ENCODE results near the gene SLC44A2.
A peak's percentile ranks its signal among the peaks of the same experiment; 100 is the strongest.

SLC44A2 gene

DNA sequence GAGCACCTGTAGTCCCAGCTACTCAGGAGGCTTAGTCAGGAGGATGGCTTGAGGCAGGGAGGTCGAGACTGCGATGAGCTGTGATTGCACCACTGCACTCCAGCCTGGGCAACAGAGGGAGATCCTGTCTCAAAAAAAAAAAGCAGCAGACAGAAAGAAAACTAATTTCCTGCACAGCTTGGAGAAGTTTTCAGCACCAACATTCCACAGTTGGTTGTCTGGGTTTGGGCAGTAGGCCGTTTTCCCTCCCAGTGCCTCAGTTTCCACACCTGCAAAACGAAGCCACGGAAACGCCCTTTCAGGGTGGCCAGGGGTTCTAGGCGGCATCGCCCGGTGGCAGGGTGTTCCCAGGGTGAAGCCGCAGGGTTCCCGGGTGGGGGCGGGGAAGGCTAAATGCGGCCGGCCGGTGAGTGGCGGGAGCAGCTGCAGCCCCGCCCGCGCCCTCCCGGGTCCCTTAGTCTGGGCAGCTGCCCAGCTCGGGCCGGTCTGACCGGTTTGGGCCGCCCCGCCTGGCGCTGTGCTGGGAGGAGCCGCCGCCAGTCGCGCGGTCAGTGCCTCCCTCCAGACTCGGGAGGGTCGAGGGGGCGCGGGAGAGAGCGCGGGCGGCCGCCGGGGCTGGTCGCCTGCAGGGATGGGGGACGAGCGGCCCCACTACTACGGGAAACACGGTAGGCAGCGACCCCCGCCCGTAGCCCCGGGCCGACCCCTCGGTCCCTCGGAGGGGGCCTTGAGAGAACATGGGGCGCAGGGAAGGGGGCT, at the start of gene SLC44A2:
TSS of gene SLC44A2 (plus strand) at position 551 of the 759 bp plus-strand sequence. CDS start at position 632, 81 bp downstream.
- DNase-seq: no peak

DNA sequence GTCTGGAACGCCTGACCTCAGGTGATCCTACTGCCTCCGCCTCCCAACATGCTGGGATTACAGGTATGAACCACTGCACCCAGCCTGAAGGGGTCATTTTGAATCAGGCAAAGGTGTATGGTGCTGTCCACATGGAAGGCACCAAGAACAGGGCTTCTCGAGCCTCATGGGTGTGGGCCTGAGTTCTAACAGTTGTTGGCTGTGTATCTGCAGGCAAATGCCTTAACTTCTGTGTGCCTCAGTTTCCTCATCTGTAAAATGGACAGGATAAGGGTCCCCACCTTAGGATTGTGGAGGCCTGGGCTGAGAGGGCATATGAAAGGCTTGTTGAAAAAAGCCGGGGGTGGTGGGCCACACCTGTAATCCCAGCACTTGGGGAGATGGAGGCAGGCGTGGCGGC, 47.4 kb upstream of the SLC44A2 start:
- no peak for DNase-seq

DNA sequence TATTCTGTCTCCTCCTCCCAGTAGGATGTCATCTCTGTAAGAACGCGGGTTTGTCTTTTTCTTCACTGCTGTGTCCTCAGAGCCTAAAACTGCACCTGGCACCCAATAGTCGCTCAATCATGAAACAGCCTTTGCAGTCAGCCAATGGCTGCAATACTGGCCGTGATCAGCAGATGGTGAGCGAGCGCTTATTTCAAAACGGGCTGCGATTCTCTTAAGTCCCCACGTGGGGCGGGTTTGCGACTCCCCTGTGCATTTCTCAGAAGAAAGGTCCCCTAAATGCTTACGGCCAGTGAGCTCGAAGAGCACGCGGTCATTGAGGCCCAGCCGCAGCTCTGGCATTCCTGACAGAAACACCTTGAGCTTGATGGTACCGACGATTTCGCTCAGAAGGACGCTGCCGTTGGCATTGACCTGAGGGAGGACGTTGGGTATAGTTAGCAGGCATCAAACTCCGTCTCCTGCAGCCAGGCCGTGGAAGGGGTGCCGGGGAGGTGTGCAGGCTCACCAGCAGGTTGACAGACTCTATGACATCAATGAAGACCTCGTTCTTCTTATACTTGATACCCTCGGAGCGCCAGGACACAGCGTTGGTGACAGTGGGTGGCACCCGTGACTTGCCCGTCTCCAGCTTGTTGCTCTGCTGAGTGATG, 44.2 kb upstream of the SLC44A2 start:
- peak; percentile 92 to 93 for DNase-seq

DNA sequence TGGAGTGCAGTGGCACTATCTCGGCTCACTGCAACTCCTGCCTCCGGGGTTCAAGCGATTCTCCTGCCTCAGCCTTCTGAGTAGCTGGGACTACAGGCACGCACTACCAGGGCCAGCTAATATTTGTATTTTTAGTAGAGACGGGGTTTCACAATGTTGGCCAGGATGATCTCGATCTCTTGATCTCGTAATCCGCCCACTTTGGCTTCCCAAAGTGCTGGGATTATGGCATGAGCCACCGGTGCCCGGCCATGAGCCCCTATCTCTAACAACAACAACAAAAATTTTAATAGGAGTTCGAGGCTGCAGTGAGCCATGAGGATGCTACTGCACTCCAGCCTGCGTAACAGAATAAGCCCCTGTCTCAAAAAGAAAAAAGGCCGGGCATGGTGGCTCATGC, 43.3 kb upstream of the SLC44A2 start:
- no peak for DNase-seq

DNA sequence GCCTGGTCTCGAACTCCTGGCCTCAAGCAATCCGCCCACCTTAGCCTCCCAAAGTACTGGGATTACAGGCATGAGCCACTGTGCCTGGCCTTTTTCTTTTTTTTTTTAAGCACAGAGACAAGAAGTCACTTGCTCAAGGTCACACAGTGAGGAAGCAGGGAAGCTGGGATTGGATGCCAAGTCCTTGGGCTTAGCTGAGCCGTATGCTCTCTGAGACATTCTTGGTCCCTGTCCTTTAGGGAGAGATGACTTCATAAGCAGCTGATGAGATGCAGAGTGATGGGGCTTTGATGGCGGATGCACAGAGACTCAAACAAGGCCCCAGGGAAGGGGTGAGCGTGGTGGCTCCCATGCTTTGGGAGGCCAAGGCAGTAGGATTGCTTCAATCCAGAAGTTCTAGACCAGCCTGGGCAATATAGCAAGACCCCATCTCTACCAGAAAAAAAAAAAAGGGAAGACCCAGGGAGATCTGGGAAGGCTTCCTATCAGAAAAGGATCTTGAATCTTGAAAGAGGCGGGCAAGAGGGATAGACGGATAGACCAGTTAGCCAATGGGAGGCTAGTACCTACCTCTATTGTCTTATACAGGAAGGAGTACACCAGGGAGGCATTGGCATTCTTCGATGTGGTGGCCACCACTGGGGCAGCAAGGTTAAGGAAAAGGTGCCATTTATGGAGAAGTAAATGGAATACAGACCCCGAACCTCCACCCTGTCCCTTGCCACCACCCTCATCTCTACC, 42.1 kb upstream of the SLC44A2 start:
- DNase-seq: no peak

DNA sequence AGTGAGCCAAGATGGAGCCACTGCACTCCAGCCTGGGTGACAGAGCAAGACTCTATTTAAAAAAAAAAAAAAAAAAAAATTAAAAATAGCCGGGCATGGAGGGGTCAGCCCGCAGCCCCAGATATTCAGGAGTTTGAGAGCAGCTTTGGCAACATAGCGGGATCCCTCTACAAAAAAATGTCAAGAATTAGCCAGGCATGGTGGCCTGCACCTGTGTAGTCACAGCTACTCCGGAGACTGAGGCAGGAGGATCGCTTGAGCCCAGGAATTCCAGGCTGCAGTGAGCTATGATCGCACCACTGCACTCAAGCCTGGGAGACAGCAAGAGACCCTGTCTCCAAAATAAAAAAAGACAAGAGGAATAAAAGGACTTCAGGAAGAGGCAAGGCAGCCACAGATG, 39.0 kb upstream of the SLC44A2 start:
- DNase-seq: no peak

DNA sequence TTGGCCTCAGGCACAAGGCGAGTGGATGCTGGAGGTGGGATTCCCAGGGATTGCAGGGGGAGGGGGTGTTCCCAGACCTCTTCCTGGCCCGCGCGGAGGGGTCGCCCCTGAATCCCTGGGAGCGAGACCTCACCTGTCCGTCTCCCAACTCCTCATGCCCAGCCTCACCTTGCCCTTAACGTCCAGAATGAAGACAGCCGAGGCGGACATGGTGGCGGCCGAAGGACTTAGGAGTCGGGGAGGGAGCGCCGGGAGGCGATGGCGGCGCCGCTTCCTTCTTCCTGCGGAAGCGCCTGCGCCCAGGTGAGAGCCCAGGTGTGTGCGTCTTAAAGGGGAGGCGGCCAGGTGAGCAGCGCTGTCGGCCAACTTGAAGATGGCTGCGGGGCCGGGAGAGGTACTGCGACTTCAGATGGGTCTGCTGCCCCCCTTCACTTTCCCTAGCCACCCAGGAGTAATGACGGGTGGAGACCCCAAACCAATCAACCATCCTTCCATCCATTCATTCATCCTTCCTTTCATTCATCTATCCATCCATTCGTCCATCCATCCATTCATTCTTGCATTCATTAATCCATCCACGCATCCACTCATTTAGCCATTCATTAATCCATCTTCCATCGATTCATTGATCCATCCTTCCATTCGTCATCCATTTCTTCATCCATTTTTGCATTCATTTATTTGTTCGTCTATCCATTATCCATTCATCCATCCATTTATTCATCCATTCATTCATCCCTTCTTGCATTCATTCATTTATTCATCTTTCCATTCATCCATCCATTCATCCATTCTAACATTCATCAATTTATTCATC, 38.1 kb upstream of the SLC44A2 start, which contains the start of gene AP1M2:
TSS of gene AP1M2 (minus strand) at position 291 of the 817 bp plus-strand sequence. CDS start at position 210, 81 bp downstream.
- DNase-seq: no peak

DNA sequence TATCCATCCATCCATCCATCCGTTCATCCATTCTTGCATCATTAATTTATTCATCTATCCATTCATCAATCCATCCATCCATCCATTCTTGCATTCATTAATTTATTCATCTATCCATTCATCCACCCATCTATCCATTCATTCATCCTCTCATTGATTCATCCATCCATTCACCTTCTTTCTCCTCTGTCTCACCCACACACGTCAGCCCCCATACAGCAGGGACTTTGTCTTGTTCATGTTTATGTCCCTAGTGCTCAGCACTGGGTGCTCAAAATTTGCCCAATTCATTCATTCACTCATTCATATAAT, 37.6 kb upstream of the SLC44A2 start:
- no peak for DNase-seq

DNA sequence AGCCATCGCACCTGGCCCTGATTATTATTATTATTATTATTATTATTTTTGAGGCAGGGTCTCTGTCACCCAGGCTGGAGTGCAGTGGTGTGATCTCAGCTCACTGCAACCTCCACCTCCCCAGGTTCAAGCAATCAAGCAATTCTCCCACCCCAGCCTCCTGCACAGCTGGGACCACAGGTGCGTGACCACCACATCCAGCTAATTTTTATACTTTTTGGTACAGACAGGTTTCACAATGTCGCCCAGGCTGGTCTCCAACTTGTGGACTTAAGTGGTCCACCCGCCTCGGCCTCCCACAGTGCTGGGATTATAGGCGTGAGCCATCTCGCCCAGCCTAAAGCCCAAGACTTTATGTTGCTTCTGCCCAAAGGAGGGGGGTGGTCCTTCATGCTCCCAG, 32.2 kb upstream of the SLC44A2 start:
- DNase-seq: no peak

DNA sequence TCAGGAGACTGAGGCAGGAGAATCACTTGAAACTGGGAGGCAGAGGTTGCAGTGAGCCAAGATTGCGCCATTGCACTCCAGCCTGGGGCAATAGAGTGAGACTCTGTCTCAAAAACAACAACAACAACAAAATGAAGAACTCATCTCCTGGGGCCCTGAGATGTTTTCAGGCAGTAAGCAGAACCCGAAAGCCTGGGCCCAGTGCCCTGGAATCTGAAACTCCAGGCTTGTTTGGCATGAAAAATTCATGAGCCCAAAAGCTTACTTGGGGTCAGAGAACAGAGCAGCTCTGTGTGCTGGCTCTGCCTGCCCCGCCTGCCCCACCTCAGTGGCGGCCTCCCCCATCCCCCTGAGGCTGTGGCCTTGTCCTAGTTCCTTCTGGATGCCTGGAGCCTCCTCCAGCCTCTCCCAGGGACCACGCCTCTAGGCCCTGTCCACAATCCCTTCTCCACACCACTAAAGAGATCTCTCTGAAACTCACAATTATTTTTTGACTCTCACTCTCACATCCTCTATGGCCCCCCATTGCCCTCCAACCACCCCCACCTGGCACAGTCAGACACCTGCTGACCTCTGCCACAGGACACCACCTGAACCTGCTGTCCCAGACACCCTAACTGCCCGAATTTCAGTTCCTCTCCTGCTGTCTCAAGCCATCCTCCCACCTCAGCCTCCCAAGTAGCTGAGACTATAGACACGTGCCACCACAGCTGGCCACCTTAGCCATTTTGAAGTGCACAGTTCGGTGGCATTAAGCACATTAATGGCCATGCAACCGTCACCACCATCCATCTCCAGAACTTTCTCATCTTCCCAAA, 31.3 kb upstream of the SLC44A2 start:
- no peak for DNase-seq

DNA sequence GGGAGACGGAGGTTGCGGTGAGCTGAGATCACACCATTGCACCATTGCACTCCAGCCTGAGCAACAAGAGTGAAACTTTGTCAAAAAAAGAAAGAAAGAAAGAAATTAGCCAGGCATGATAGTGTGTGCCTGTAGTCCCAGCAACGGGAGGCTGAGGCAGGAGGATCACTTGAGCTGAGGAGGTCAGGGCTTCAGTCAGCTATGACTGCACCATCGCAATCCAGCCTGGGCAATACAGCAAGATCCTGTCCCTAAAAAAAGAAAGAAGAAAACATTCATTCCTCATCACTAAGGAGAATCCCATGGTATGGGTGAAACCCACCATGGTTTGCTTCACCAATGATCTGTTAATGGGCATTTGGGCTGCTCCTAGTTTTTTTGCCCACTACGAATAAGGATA, 25.2 kb upstream of the SLC44A2 start:
- no peak for DNase-seq

DNA sequence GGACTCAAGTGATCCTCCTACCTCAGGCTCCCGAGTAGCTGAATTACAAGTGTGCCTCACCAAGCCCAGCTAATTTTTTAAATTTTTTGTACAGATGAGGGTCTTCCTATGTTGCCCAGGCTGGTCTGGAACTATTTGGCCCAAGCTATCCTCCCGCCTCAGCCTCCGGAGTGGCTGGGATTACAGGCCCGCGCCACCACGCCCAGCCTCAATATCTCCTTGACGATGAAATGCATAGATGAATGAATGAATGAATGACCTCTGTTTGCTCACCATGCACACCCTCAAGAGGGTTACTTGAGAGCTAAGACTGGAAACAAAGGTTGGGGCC, 23.4 kb upstream of the SLC44A2 start:
- DNase-seq: no peak

DNA sequence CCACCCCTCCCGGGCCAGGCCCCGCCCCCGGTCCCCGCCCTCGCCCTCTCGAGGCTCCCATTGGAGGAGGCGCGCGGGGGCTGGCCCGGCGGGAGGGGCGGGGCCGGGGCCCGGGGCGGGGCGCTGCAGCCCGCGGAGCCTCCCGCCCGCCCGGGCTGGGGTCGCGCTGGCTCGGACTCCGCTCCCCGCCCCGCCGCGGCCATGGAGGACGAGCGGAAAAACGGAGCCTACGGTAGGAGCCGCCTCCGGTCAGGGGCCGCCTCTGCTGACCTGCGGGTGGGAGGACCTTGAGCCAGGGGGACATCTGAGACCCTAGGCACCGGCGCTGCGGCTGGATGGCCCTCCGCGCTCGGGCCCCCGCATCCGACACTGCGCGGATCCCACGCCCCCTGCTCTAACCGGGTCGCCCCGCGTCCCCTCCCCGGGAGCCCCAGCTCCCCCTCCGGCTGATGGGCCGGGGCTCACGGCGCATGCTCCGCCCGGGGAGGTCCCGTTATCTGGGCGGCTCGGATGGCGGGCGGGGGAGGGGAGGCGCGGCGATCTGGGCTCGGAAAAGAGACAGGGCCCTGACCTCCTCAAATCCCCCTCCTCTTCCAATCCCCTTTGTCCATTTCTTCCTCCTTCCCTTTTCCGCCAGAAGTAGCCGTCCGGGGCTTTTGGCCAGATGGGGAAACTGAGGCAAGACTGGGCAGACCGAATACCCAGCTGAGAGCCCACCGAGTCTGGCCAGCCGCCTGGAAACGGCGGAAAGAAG, 22.8 kb upstream of the SLC44A2 start:
- DNase-seq: peak; percentile 57 to 69

DNA sequence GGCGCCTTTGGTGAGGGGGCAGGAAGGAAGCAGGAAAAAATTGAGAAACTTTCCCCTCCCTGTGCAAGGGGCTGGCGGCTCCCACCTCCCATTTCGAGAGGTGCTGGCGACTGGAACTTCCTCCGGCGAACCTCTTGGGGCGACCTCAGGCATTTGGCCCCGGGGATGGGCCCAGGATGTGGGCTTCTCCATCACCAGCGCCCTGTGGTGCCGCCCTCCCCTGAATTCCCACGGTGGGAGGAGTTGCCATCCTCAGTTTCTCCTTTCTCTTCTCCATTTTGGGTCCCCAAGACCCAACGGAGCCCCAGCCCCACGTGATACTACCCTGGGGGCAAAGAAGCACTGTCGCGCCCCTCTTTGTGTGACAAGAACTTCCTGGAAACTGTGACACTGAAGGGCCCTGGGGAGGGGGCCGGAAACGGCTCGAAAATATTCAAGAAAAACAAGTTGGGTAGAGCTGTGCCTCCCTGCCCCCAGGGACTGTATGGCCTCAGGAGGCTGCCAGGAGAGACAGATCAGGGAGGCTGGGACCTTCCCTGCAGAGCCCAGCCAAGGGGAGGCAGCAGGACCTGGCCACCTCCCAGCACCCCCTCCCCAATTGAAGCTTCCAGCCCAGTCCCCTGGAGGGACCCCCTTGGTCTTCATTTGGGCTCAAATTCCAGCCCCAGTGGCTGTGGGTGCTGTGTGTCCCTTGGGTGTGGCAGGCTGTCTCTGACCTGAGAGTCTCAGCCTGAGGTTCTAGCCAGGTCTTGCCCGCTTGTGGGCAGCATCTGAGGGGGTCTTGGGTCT, 22.1 kb upstream of the SLC44A2 start:
- peak; percentile 18 to 19 for DNase-seq

DNA sequence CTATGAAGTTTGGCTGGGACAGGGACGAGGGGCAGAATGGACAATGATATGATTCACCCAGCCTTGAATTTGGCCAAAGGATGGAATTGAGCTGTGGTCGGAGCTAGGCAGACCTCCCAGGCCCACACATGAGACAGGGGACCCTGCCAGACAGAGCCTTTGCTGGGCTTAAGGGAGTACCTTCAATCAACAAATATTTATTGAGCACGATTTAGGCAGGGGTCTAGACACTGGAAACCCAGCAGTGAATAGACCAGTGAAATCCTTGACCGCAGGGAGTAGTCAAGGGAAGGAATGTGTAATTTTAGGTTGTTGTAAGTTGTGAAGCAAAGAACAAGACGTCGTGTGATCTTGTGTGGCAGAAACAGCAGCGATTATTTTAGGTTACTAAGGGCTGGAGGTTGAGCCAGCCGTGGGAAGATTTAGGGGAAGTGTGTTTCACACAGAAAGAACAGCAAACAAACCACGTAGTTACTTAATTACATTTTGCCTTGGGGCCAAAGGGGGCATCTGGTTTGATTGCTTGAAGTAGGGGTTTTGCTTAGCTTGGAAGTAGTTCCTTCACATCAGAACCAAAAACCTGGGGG, 21.4 kb upstream of the SLC44A2 start:
- peak; percentile 75 to 77 for DNase-seq

DNA sequence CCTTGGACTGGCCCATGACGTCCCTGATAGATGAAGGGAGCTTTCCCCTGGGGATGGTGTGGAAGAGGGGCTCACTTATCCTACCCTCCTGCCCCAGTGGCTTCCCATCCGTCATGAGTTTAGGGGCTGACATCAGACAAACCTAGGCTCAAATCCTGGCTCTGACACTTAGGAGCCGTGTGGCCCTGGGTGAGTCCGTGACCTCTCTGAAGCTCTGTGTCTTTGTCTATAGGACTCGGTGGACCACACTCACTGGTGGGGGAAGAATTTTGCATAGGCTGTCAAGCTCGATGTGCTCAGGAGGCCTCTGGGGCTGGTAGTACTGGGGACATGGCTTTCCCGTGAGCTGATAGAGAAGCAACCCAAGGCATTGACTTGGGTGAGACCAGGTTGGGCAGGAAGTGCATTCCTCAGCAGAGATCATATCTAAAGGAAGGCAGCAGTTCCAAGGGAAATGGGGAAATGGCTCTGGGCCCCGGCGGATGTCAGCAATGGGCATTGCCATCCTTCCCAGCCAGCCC, 20.8 kb upstream of the SLC44A2 start:
- DNase-seq: peak in 1 of 2 experiments; percentile 49

DNA sequence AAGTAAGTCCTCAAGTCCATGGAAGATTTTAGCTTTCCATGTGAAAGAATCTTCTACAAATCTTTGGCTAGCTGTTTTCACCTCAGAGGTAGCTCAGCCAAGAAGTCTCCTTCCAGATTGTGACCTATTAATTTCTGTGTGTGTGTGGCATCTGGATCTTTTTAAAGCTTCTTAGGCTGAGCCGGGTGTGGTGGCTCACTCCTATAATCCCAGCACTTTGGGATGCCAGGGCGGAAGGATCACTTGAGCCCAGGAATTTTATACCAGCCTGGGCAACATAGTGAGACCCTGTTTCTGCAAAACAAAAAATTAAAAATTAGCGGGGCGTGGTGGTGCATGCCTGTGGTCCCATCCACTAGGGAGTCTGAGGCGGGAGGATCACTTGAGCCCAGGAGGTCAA, 13.4 kb upstream of the SLC44A2 start:
- no peak for DNase-seq

DNA sequence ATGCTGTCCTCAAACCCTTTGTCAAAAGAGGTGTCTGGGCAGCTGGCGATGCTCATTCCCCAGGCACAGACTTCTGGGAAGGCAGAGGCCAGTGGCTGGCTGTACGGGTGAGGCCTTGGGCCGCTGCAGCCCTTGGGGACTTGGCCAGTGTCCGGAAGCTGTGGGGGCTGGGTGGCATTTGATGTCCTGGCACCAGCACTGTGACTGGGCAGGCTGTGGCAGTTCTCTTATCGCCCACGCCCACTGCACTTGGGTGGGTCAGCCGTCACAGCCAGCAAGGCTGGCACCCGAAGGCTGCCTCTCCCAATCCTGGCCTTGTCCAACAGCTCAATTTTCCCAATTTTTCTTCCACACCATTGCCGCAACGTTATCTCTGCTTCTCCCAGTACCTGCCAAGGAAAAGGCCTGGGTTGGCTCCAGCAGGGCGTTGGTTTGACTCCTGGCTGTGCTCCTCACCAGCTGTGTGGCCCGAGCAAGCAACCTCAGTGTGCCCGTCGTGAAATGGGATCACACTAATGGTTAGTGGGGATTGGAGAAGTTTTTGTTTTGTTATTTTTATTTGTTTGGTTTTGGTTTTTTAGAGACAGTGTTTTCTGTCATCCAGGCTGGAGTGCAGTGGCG, 12.7 kb upstream of the SLC44A2 start:
- no peak for DNase-seq

DNA sequence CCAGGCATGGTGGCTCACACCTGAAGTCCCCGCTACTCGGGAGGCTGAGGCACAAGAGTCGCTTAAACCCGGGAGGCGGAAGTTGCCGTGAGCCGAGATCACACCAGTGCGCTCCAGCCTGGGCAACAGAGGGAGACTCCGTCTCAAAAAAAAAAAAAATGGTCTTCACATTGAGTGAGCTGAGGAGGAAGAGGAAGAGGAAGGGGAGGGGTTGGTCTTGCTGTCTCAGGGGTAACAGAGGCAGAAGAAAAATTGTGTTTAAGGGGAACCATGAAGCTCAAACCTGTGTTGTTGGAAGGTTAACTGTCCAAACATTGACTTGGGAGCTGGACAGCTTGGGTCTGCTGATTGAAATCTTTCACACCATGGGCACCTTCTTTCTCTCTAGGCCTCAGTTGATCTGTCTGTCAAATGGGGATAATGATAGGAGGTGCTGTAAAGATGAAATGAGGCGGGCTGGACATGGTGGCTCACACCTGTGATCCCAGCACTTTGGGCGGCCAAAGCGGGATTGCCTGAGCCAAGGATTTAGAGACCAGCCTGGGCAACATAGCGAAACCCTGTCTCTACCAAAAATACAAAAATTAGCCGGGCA, 9.8 kb upstream of the SLC44A2 start:
- DNase-seq: no peak
